Activated naive CD8-positive, alpha-beta T cell treated with anti-CD3 and anti-CD28 coated beads for 36 hours (primary cell): ENCODE measurements around the gene CREB5. TPM values are rescaled to one million over a fixed set of nuclear protein-coding genes. Genes with fewer than 3 reads are reported as not detected.

Experiments
- DNase-seq: peaks from one replicate; pipeline ENCODE4 v3.0.0; 2021
- H3K27ac Mint-ChIP-seq: one replicate; pipeline ENCODE4 v1.8.0; 2022; ENCODE audit warnings: mild to moderate bottlenecking, moderate library complexity, mixed read lengths
- H3K27me3 Mint-ChIP-seq: one replicate; pipeline ENCODE4 v1.8.0; 2022; ENCODE audit warnings: mild to moderate bottlenecking, mixed read lengths
- H3K36me3 Mint-ChIP-seq: one replicate; pipeline ENCODE4 v1.8.0; 2021; ENCODE audit warnings: mild to moderate bottlenecking, mixed read lengths
- H3K4me1 Mint-ChIP-seq: one replicate; pipeline ENCODE4 v1.8.0; 2021; ENCODE audit warnings: mixed read lengths
- H3K4me3 Mint-ChIP-seq: one replicate; pipeline ENCODE4 v1.8.0; 2022; ENCODE audit warnings: mild to moderate bottlenecking, moderate library complexity, mixed read lengths
- H3K9me3 Mint-ChIP-seq: one replicate; pipeline ENCODE4 v1.8.0; 2022; ENCODE audit warnings: mixed read lengths
- total RNA-seq, 2 experiments: library from RNA; stranded (reverse); gene quantifications; one replicate each; pipeline ENCODE4 v1.2.3, GENCODE V29; 2021

The CREB5 gene, protein sequence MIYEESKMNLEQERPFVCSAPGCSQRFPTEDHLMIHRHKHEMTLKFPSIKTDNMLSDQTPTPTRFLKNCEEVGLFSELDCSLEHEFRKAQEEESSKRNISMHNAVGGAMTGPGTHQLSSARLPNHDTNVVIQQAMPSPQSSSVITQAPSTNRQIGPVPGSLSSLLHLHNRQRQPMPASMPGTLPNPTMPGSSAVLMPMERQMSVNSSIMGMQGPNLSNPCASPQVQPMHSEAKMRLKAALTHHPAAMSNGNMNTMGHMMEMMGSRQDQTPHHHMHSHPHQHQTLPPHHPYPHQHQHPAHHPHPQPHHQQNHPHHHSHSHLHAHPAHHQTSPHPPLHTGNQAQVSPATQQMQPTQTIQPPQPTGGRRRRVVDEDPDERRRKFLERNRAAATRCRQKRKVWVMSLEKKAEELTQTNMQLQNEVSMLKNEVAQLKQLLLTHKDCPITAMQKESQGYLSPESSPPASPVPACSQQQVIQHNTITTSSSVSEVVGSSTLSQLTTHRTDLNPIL
- 1 to 10 TPM; 2.0 to 2.4 TPM for total RNA-seq

GRCh38 chr7:28411876-28412662 lies at the start of gene CREB5:
TSS of gene CREB5 (plus strand) at chr7:28412518. CDS start at chr7:28412915, 397 bp downstream.
- Mint-ChIP-seq H3K9me3 (no peaks in the 10 kb centered on the region), H3K27ac (no peak within 1 kb of the TSS), H3K4me1 (peaks cover 44% of the 10 kb centered on the region), H3K36me3 (no peaks in the 10 kb centered on the region), H3K27me3 (peaks cover 80% of the 10 kb centered on the region), H3K4me3 (peak within 1 kb of the TSS; percentile 75)
- no peak for DNase-seq

DNA sequence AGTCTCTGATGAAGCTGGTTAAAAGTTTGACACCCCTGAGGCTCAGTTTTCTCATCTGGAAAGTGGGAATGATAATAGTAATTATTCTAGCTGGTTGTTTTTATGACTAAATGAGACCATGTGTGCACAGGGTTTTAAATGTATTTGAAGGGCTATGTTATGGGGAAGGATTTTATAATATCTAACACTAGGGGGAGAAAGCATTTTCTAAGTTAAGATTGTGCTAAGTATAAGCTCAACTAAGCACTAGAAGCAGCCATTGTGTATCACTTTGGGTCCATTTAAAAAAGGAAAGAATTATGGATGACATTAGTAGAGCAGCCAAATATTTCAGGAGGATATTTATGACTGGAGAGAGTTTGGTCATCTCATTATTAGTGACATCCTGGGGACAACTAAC lies 49.5 kb upstream of the CREB5 start:
- no peak overlapping the region for H3K27ac Mint-ChIP-seq
- H3K9me3 Mint-ChIP-seq = peaks cover 8% of the 10 kb centered on the region
- H3K27me3 Mint-ChIP-seq = peaks cover 4% of the 10 kb centered on the region

DNA sequence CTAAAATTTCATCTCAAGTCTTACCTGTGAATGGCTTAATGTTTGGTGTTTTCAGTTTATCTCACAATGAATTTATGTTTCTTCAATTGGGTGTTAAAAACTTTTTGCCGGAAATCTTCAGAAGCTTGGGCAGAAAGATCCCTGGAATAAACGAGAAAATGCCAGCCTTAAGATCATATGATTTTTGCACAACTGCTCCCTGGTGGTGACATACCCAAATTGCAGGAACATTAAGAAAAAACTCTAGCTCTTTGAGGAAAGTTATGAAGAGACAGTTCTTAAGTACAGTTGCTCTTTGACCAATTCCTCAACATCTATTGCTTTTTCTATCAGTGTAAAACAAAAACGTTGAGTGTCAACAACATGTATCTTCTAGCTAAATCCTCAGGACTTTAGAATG lies 48.2 kb upstream of the CREB5 start:
- H3K36me3 Mint-ChIP-seq = no peaks in the 10 kb centered on the region
- H3K27ac Mint-ChIP-seq = no peak overlapping the region
- H3K27me3 Mint-ChIP-seq = peaks cover 4% of the 10 kb centered on the region
- no peak overlapping the region for H3K4me3 Mint-ChIP-seq
- H3K9me3 Mint-ChIP-seq = peaks cover 8% of the 10 kb centered on the region
- no peaks in the 10 kb centered on the region for H3K4me1 Mint-ChIP-seq
- no peak for DNase-seq

More for the DNA sequence above, 49.5 kb upstream of the CREB5 start:
- Mint-ChIP-seq H3K4me1 (no peaks in the 10 kb centered on the region), H3K36me3 (no peaks in the 10 kb centered on the region), H3K4me3 (no peak overlapping the region)
- DNase-seq = no peak

GRCh38 chr7:28369523-28369922 lies 42.8 kb upstream of the CREB5 start:
- Mint-ChIP-seq H3K9me3 (peaks cover 6% of the 10 kb centered on the region), H3K36me3 (no peaks in the 10 kb centered on the region), H3K4me1 (no peaks in the 10 kb centered on the region), H3K27me3 (peaks cover 4% of the 10 kb centered on the region), H3K27ac (no peak overlapping the region), H3K4me3 (no peak overlapping the region)
- DNase-seq = no peak

GRCh38 chr7:28371846-28372245 lies 40.5 kb upstream of the CREB5 start:
- DNase-seq = no peak
- H3K36me3 Mint-ChIP-seq = no peaks in the 10 kb centered on the region
- no peak overlapping the region for H3K27ac Mint-ChIP-seq
- H3K9me3 Mint-ChIP-seq = no peaks in the 10 kb centered on the region
- H3K4me3 Mint-ChIP-seq = no peak overlapping the region
- H3K4me1 Mint-ChIP-seq = no peaks in the 10 kb centered on the region
- peaks cover 3% of the 10 kb centered on the region for H3K27me3 Mint-ChIP-seq

- no peak overlapping the region for H3K4me3 Mint-ChIP-seq
- no peaks in the 10 kb centered on the region for H3K36me3 Mint-ChIP-seq
- DNase-seq = no peak
- no peaks in the 10 kb centered on the region for H3K9me3 Mint-ChIP-seq
- H3K27me3 Mint-ChIP-seq = peaks cover 6% of the 10 kb centered on the region
- no peak overlapping the region for H3K27ac Mint-ChIP-seq
- H3K4me1 Mint-ChIP-seq = no peaks in the 10 kb centered on the region
Measured at GRCh38 chr7:28373990-28374389, 38.3 kb upstream of the CREB5 start.

GRCh38 chr7:28375729-28376128 lies 36.6 kb upstream of the CREB5 start:
- Mint-ChIP-seq H3K9me3 (no peaks in the 10 kb centered on the region), H3K27ac (no peak overlapping the region), H3K36me3 (no peaks in the 10 kb centered on the region), H3K4me1 (no peaks in the 10 kb centered on the region), H3K4me3 (no peak overlapping the region), H3K27me3 (peaks cover 12% of the 10 kb centered on the region)
- DNase-seq = no peak

DNA sequence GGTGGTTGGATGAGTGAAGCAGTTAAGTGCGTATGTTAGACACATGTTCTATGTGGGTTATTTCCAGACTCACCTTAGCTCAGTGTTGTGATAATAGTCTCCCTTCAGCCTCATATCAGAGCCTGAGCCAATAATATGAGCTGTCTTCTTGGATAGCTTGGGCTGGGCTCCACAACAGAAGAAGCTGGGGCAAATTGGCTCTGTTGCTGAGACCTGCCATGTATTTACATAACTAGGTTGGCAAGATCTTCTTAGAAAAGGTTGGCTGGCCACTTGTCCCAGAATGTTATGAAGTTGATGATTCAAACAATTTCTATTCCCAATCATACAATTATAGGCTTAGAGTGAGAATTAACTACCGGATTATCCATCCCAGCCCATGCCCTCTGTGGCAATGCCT lies 35.7 kb upstream of the CREB5 start:
- Mint-ChIP-seq H3K27ac (no peak overlapping the region), H3K36me3 (no peaks in the 10 kb centered on the region), H3K9me3 (no peaks in the 10 kb centered on the region), H3K4me1 (no peaks in the 10 kb centered on the region), H3K27me3 (peaks cover 12% of the 10 kb centered on the region), H3K4me3 (no peak overlapping the region)
- DNase-seq = no peak

GRCh38 chr7:28378574-28379149 lies 33.7 kb upstream of the CREB5 start:
- Mint-ChIP-seq H3K36me3 (no peaks in the 10 kb centered on the region), H3K9me3 (no peaks in the 10 kb centered on the region), H3K27me3 (peaks cover 12% of the 10 kb centered on the region), H3K4me1 (no peaks in the 10 kb centered on the region), H3K4me3 (no peak overlapping the region), H3K27ac (no peak overlapping the region)
- no peak for DNase-seq

- no peaks in the 10 kb centered on the region for H3K36me3 Mint-ChIP-seq
- H3K4me1 Mint-ChIP-seq = no peaks in the 10 kb centered on the region
- H3K27ac Mint-ChIP-seq = no peak overlapping the region
- DNase-seq = no peak
- no peaks in the 10 kb centered on the region for H3K9me3 Mint-ChIP-seq
- no peak overlapping the region for H3K4me3 Mint-ChIP-seq
- peaks cover 12% of the 10 kb centered on the region for H3K27me3 Mint-ChIP-seq
Measured at GRCh38 chr7:28381466-28381865, 30.9 kb upstream of the CREB5 start.

- Mint-ChIP-seq H3K27me3 (peaks cover 7% of the 10 kb centered on the region), H3K4me3 (no peak overlapping the region), H3K27ac (no peak overlapping the region), H3K9me3 (no peaks in the 10 kb centered on the region), H3K36me3 (no peaks in the 10 kb centered on the region), H3K4me1 (no peaks in the 10 kb centered on the region)
- no peak for DNase-seq
Measured at GRCh38 chr7:28382144-28382543, 30.2 kb upstream of the CREB5 start.

DNA sequence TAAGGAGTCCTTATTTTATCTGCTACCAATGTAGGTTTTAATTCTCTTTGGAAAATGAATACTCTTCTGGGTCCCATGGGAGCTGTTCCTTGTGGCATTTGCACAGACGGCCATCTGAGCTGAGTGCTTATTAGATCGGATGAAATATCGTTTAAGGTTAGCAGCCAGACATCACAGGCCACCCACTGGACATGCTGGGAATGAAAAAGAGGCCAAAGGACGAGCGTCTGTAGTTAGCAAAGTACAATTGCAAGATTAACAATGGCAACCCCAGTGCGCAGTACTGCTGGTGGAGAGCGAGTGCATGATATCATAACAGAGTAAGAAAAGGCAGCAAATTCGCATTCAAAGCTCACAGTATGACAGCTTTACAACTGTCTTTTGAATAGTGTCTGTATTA lies 28.3 kb upstream of the CREB5 start:
- Mint-ChIP-seq H3K27me3 (peaks cover 7% of the 10 kb centered on the region), H3K27ac (no peak overlapping the region), H3K4me1 (no peaks in the 10 kb centered on the region), H3K4me3 (no peak overlapping the region), H3K36me3 (no peaks in the 10 kb centered on the region), H3K9me3 (no peaks in the 10 kb centered on the region)
- no peak for DNase-seq

DNA sequence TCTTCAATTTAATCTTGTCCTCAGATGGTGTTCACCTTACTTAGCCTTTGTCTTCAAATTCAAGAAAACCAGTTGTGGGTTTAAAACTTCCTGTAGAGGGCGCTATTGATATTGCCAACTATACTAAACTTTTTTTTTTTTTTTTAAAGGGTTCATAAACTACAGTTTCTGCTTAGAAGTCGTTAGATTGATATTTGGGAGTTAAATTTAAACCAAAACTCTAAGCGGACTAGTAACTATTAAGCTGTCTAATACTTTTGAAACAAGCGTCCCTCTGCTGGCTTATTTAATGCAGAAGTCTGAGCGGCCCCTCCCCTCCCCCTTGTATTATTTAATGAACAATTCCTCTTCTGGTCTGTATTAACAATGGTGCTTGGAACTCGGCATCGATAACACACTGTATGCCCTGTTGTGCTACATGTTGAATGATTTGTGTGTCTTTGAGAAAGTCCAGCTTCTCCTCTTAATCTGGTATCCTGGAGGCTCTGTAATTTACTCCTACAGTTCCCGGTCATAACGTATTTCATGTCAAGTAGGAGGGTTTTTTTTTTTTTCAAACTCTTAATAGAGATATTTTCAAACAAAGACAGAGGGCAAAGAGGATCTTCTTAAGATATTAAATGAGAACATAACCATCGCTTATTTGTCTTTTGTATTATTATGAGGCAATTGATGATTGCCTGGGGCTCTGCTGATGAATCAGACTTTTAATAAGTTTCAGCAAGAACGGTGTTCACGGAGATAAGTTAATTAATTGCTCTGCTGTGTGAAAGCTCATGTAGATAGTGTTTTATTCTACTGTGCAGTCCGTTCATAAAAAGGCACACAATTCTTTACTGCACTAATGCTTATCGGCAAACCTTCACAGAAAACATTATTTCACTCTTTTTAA lies 22.6 kb upstream of the CREB5 start:
- H3K36me3 Mint-ChIP-seq = no peaks in the 10 kb centered on the region
- H3K9me3 Mint-ChIP-seq = no peaks in the 10 kb centered on the region
- H3K4me1 Mint-ChIP-seq = peaks cover 3% of the 10 kb centered on the region
- peaks cover 31% of the 10 kb centered on the region for H3K27me3 Mint-ChIP-seq
- no peak overlapping the region for H3K4me3 Mint-ChIP-seq
- no peak for DNase-seq
- no peak overlapping the region for H3K27ac Mint-ChIP-seq

DNA sequence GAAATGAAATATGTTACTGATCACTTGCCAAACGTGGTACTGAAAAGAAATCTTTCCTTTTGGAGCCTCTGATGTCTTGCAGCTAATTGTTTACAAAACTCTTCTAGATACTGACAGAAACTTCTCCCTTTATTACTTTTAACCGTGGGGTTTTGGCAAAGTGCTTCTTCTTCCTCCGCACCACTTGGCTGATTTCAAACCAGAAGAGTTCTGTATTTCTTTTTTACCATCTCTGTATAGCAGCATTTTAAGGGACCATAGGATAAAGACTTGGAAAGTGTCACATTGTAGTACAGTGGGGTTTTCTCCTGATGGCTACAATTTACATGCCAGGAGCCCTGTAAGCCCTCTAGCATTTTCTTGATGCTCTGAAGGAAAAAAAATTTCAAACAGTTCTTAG lies 21.9 kb upstream of the CREB5 start:
- H3K27ac Mint-ChIP-seq = no peak overlapping the region
- peaks cover 3% of the 10 kb centered on the region for H3K4me1 Mint-ChIP-seq

More for the DNA sequence above, 21.9 kb upstream of the CREB5 start:
- DNase-seq = no peak
- Mint-ChIP-seq H3K4me3 (no peak overlapping the region), H3K27me3 (peaks cover 35% of the 10 kb centered on the region), H3K36me3 (no peaks in the 10 kb centered on the region), H3K9me3 (no peaks in the 10 kb centered on the region)
